ENCODE data around the gene KCNK13.
"Not testable (repeated sequence)": the region's sequence is repeated elsewhere in the genome, so short reads cannot be mapped to it uniquely, and the experiment has no call there.

KCNK13 gene

DNA sequence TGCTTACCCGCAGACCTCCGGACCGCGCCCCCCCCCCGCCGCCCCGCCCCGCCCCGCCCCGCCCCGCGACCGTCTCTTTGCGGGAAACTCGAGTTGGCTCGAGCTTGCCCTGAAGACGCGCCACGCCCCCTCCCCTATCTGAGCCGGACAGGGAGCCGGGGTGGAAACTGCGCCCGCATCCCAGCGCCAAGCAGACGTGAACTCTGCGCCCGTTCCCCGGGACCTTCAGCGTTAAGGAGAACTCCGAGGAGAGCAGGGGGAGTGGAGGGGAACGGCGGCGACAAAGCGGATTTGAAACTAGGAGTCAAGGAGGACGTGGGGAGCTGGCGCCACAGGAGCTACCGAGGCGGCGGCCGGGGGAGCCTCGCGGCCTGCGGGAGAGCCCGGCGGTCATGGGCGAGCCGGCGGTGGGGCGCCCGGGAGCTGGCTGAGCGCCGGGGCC, at the start of gene KCNK13:
Gene KCNK13 (plus strand): TSS at position 310 of the 442 bp plus-strand sequence. CDS start 212 bp downstream, outside the sequence.
- DNase-seq (ENCODE audit: low read depth), result no peak

GRCh38 chr14:90017371-90017770, 44.4 kb upstream of the KCNK13 start:
- DNase-seq (ENCODE audit: low read depth), result no peak

DNA sequence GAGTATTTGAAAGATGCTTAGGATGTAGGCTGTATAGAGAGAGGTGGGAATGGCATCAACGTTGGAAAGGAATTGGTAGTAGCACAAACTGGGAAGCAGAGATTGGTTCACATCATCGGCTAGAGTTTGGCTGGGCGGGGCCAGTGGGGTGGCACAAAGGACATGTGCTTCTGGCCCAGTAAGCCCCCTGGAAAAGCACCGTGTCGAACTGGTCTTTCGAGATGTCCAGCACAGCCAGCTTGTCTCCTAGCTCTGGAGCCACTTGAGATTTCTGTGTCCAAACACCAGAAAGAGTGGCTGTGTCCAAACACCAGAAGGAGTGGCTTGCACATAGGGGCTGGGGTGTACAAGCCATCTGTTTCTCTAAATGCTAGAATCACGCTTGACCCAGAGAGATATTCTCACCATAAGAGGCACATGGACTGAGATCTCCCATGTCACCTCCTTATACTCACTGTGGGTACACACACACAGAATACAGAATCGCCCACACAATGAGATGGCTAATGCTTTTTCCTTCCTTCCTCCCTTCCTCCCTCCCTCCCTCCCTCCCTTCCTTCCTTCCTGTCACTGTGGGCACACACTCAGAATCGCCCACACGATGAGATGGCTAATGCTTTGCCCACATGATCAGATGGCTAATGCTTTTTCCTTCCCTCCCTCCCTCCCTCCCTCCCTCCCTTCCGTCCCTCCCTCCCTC, 41.8 kb upstream of the KCNK13 start:
- DNase-seq (ENCODE audit: low read depth), result no peak

DNA sequence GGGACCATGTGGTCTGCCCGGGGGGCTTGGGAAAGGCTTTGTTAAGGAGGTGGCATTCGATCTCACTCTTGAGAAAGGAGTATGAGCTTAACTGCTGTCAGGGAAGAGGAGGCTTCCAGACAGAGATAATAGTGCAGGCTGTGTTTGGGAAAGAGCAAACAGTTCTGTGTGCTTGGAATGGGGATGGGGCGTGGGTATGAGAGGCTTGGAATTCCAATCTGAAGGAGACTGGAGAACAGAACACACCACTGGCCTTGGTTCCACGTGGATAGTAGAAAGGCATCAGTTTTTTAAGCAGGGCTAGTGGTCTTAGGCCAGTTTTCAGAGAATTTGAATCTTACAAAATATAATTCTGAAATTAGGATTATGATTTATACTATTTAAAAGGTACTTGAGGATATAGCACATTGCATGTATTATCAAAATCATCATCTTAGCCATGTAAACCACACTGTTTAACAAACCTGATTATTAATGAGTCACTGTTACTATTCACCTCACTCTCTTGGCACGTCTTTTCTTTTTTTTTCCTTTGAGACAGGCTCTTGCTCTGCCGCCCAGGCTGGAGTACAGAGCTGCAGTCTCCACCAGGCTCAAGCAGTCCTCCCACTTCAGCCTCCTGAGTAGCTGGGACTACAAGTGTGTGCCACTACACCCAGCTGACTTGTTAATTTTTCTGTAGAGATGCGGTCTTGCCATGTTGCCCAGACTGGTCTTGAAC, 38.5 kb upstream of the KCNK13 start:
- no peak for DNase-seq (ENCODE audit: low read depth)

- DNase-seq (ENCODE audit: low read depth), result no peak
Observed at GRCh38 chr14:90024910-90025309, 36.9 kb upstream of the KCNK13 start.

- DNase-seq (ENCODE audit: low read depth), result not testable (repeated sequence)
Observed at GRCh38 chr14:90026608-90027007, 35.2 kb upstream of the KCNK13 start.

GRCh38 chr14:90027842-90028241, 34.0 kb upstream of the KCNK13 start:
- DNase-seq (ENCODE audit: low read depth), result no peak

DNA sequence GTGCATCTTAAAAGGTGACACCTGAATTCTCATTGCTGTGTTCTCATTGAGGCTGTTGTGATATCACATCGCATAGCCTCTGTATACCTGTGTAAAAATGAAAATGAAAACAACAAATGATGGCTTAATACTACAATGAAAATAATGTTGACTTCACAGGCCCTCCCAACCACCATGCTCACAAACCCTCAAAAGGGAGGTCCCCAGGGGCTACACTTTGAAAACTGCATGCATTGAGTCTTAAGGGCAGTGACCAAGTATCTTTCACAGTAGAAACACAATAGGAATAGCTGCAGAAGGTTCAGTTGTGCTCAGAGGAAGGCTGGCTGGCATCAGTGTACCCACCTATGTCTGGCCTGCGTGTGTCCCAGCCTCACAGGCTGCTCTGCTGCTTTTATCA, 27.6 kb upstream of the KCNK13 start:
- DNase-seq (ENCODE audit: low read depth), result no peak

- DNase-seq (ENCODE audit: low read depth), result no peak
Observed at GRCh38 chr14:90034835-90035525, 26.8 kb upstream of the KCNK13 start.

DNA sequence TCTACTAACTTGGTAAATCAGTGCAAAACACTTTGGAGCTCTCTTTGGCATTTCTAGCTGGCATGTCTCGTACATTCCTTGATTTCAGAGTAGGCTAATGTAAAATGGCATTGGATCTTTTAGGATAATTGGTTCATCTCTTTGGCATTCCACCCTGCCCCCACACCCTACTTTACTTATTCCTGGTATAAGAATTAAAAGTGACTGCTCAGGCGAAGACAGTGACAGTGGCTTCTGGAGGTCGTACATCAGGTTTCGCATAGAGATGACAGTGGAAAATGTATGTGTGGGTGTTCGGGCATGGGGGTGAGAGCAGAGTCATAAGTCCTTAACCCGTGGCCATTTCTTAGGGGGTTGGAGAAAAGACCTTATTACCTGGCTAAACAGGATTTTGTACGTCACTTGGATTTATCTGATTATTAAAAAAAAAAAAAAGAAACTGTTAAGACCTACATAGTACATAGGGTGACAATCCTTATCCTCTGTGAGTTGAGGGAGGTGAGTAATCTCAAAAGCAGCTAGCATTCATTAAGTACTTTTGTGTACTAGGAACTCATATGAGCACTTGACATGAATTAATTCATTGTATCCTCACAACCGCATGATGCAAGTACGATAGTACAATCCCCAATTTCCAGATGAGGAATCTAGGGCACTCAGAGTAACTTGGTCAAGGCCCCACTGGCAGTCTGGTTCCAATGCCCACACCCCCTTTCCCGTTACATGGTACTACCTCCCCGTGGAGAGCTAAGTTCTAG, 22.4 kb upstream of the KCNK13 start:
- no peak for DNase-seq (ENCODE audit: low read depth)

DNA sequence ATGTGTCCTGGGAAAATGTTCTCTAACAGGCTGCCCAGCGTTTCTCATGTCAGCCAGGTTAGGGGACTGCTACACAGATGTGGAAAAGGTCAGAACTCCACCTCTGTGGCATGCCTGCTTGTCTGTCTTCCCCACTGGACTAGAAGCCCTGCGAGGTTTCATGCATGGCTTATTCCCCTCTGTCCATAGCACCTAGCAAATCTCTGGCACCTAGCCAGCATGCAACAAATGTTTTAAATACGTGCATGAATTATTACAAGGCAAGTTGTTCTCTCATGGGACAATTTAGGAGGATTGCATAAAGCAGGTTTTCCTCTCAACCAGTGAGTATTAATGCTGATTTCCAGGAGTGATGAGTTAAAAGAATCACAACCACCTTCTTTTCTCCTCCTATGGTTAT, 21.4 kb upstream of the KCNK13 start:
- no peak for DNase-seq (ENCODE audit: low read depth)

DNA sequence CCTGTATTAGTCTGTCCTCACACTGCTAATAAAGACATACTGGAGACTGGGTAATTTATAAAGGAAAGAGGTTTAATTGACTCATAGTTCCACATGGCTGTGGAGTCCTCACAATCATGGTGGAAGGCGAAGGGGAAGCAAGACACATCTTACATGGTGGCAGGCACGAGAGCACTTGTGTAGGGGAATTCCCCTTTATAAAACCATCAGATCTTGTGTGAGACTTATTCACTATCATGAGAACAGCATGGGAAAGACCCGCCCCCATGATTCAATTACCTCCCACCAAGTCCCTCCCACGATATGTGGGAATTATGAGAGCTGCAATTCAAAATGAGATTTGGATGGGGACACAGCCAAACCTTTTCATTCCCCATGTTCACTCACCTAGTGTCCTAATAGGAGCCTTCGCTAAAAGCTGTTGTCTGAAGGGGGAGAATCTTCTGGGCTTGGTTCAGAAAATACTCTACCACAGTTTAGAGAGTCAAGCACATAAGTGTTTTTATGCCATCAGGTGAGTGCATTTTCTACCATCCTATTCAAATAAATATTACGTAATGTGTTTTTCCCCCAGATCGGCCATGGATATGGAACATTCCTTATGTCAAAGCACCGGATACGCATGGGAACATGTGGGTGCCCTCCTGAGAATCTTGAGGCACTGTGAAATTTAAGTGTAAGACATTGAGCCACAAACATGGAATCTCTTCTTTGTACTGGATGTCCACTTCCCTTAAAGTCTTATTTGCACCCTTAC, 19.1 kb upstream of the KCNK13 start:
- no peak for DNase-seq (ENCODE audit: low read depth)

DNA sequence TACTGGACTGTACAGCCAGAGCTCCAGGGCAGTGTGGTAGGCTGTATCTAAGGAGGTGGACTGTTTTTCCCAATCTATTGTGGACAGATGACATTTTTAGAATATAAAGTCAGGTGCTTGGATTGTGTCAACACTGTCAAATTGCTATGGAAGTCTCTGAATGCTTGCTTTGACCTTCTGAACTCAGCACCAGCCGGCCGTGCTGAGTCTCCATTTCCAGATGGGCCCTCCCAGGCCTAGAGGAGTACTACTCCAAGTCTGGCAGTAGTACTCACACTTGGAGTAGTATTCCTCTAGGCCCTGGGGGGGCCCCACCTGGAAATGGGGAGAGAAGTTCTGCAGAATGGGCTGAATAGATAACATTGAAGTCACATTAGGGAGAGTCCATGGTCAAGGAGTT, 16.2 kb upstream of the KCNK13 start:
- no peak for DNase-seq (ENCODE audit: low read depth)

GRCh38 chr14:90049390-90049789, 12.4 kb upstream of the KCNK13 start:
- DNase-seq (ENCODE audit: low read depth), result no peak

DNA sequence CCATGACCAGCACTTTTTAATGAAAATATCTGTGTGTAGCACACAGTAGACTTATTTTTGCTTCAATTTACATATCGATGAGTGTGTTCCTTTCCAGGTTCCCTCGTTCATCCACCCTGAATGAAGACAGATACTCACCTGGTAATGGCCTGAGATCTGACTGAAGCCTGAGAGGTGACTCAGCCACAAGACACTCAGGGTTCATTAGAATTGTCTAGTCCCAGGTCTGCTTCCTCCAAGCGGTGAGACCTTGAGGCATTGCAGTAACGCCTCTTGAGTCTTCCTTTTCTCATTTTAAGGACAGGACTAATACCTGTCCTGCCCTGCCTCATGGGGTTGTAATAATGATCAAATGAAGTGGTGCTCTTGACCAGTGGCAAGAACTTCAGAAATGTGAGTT, 11.5 kb upstream of the KCNK13 start:
- no peak for DNase-seq (ENCODE audit: low read depth)

GRCh38 chr14:90053044-90053443, 8.8 kb upstream of the KCNK13 start:
- DNase-seq (ENCODE audit: low read depth), result no peak

DNA sequence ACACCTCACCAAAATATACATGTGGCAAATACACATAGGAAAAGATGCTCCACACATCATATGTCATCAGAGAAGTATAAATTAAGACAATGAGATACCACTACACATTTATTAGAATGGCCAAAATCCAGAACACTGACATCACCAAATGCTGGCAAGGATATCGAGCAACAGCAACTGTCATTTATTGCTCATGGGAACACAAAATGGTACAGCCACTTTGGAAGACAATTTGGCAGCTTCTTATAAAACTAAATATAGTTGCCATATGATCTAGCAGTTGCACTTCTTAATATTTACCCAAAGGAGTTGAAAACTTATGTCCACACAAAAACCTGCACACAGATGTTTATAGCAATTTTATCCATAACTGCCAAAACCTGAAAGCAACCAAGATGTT, 7.0 kb upstream of the KCNK13 start:
- DNase-seq (ENCODE audit: low read depth), result no peak

- DNase-seq (ENCODE audit: low read depth), result no peak
Observed at GRCh38 chr14:90056826-90057225, 5.0 kb upstream of the KCNK13 start.

- DNase-seq (ENCODE audit: low read depth), result no peak
Observed at GRCh38 chr14:90058876-90059458, 2.8 kb upstream of the KCNK13 start.

- no peak for DNase-seq (ENCODE audit: low read depth)
Observed at GRCh38 chr14:90060312-90060964, 1.4 kb upstream of the KCNK13 start.
